Activated naive CD4-positive, alpha-beta T cell treated with anti-CD3 and anti-CD28 coated beads, Interleukin-2, amount 10 ng/mL, durations not matched to agents 7 days and 5 days (primary cell): ENCODE measurements around the gene ACAP3.
A peak's percentile ranks its signal among the peaks of the same experiment; 100 is the strongest.

Source experiments
- CTCF ChIA-PET: fragments of 350-600 bp; sonication (Branson Sonifier 250); formaldehyde crosslinking; loops from one replicate; lab custom pipeline; 2021; ENCODE audit warnings: antibody characterized with exemption; lab: Charles Lee
- DNase-seq: peaks from one replicate; pipeline ENCODE4 v3.0.0-alpha.2; 2020
- H3K27ac Mint-ChIP-seq: one replicate; pipeline ENCODE4 v1.8.0; 2021; ENCODE audit warnings: mild to moderate bottlenecking, moderate library complexity, mixed read lengths
- H3K27me3 Mint-ChIP-seq: one replicate; pipeline ENCODE4 v1.8.0; 2021; ENCODE audit warnings: mild to moderate bottlenecking, mixed read lengths
- H3K36me3 Mint-ChIP-seq: one replicate; pipeline ENCODE4 v1.8.0; 2021; ENCODE audit warnings: mixed read lengths
- H3K4me1 Mint-ChIP-seq: one replicate; pipeline ENCODE4 v1.8.0; 2021; ENCODE audit warnings: mixed read lengths
- H3K4me3 Mint-ChIP-seq: one replicate; pipeline ENCODE4 v1.8.0; 2021; ENCODE audit warnings: mild to moderate bottlenecking, moderate library complexity, mixed read lengths
- H3K9me3 Mint-ChIP-seq: one replicate; pipeline ENCODE4 v1.8.0; 2021; ENCODE audit warnings: mixed read lengths

ACAP3 gene

GRCh38 chr1:1299686-1300351 lies 7.9 kb downstream of the ACAP3 start:
- Mint-ChIP-seq H3K27ac (no peak overlapping the region), H3K36me3 (peaks cover 2% of the 10 kb centered on the region), H3K4me3 (no peak overlapping the region), H3K4me1 (peaks cover 4% of the 10 kb centered on the region), H3K27me3 (no peaks in the 10 kb centered on the region), H3K9me3 (no peaks in the 10 kb centered on the region)
- DNase-seq = peak; percentile 44
- CTCF ChIA-PET = interaction anchor here (0.9 to 1.5 kb wide), 3 partner anchors 9 to 608 kb away, joined by 3 to 6 read pairs (median 4); no protein-coding TSS in a partner anchor

- CTCF ChIA-PET = interaction anchor here (1.4 to 1.5 kb wide), 2 partner anchors 8 to 177 kb away, joined by 4 to 6 read pairs; no protein-coding TSS in a partner anchor
- Mint-ChIP-seq H3K4me3 (no peak overlapping the region), H3K36me3 (peaks cover 2% of the 10 kb centered on the region), H3K9me3 (no peaks in the 10 kb centered on the region), H3K4me1 (no peaks in the 10 kb centered on the region), H3K27ac (no peak overlapping the region), H3K27me3 (no peaks in the 10 kb centered on the region)
- peak; percentile 44 for DNase-seq
Measured at GRCh38 chr1:1298861-1299685, 8.7 kb downstream of the ACAP3 start.

GRCh38 chr1:1297802-1298424 lies 9.8 kb downstream of the ACAP3 start:
- CTCF ChIA-PET = no interaction called here
- no peak overlapping the region for H3K27ac Mint-ChIP-seq
- H3K4me3 Mint-ChIP-seq = no peak overlapping the region
- no peaks in the 10 kb centered on the region for H3K9me3 Mint-ChIP-seq
- H3K36me3 Mint-ChIP-seq = peaks cover 2% of the 10 kb centered on the region
- H3K27me3 Mint-ChIP-seq = no peaks in the 10 kb centered on the region
- H3K4me1 Mint-ChIP-seq = no peaks in the 10 kb centered on the region
- no peak for DNase-seq

- Mint-ChIP-seq H3K4me1 (no peaks in the 10 kb centered on the region), H3K9me3 (no peaks in the 10 kb centered on the region), H3K27me3 (no peaks in the 10 kb centered on the region), H3K4me3 (no peak overlapping the region), H3K27ac (no peak overlapping the region), H3K36me3 (peaks cover 3% of the 10 kb centered on the region)
- CTCF ChIA-PET = interaction anchor here (0.9 to 1.1 kb wide), 2 partner anchors 9 to 174 kb away, joined by 3 to 4 read pairs; no protein-coding TSS in a partner anchor
- no peak for DNase-seq
Measured at GRCh38 chr1:1296070-1297061, 11.4 kb downstream of the ACAP3 start.

GRCh38 chr1:1295154-1295923 lies 12.4 kb downstream of the ACAP3 start:
- Mint-ChIP-seq H3K27ac (no peak overlapping the region), H3K36me3 (peaks cover 3% of the 10 kb centered on the region), H3K4me3 (no peak overlapping the region), H3K9me3 (no peaks in the 10 kb centered on the region), H3K4me1 (no peaks in the 10 kb centered on the region), H3K27me3 (no peaks in the 10 kb centered on the region)
- CTCF ChIA-PET = interaction anchor here (0.9 to 1.1 kb wide), 2 partner anchors 10 to 173 kb away, joined by 3 to 4 read pairs; no protein-coding TSS in a partner anchor
- DNase-seq = no peak

- Mint-ChIP-seq H3K36me3 (peaks cover 5% of the 10 kb centered on the region), H3K27me3 (no peaks in the 10 kb centered on the region), H3K9me3 (peaks cover 2% of the 10 kb centered on the region), H3K27ac (no peak overlapping the region), H3K4me1 (no peaks in the 10 kb centered on the region), H3K4me3 (no peak overlapping the region)
- CTCF ChIA-PET = interaction anchor here (1.0 kb wide), 1 partner anchor 172 kb away, joined by 3 read pairs; no protein-coding TSS in a partner anchor
- no peak for DNase-seq
Measured at GRCh38 chr1:1294250-1294890, 13.4 kb downstream of the ACAP3 start.

- no peaks in the 10 kb centered on the region for H3K27me3 Mint-ChIP-seq
- no peaks in the 10 kb centered on the region for H3K4me1 Mint-ChIP-seq
- no peak overlapping the region for H3K4me3 Mint-ChIP-seq
- no peak for DNase-seq
- H3K36me3 Mint-ChIP-seq = peaks cover 5% of the 10 kb centered on the region
- peaks cover 2% of the 10 kb centered on the region for H3K9me3 Mint-ChIP-seq
- CTCF ChIA-PET = interaction anchor here (1.0 to 1.7 kb wide), 2 partner anchors 8 to 171 kb away, joined by 3 to 5 read pairs; no protein-coding TSS in a partner anchor
- no peak overlapping the region for H3K27ac Mint-ChIP-seq
Measured at GRCh38 chr1:1293263-1294249, 14.2 kb downstream of the ACAP3 start.

- peaks cover 2% of the 10 kb centered on the region for H3K9me3 Mint-ChIP-seq
- H3K27me3 Mint-ChIP-seq = no peaks in the 10 kb centered on the region
- CTCF ChIA-PET = interaction anchor here (1.7 kb wide), 1 partner anchor 8 kb away, joined by 5 read pairs; no protein-coding TSS in a partner anchor
- no peak for DNase-seq
- H3K4me3 Mint-ChIP-seq = no peak overlapping the region
- H3K36me3 Mint-ChIP-seq = peaks cover 3% of the 10 kb centered on the region
- no peak overlapping the region for H3K27ac Mint-ChIP-seq
- no peaks in the 10 kb centered on the region for H3K4me1 Mint-ChIP-seq
Measured at GRCh38 chr1:1292851-1293250, 14.9 kb downstream of the ACAP3 start.

GRCh38 chr1:1292442-1292779 lies 15.3 kb downstream of the ACAP3 start:
- H3K4me1 Mint-ChIP-seq = no peaks in the 10 kb centered on the region
- peaks cover 2% of the 10 kb centered on the region for H3K9me3 Mint-ChIP-seq
- peaks cover 3% of the 10 kb centered on the region for H3K36me3 Mint-ChIP-seq
- H3K4me3 Mint-ChIP-seq = no peak overlapping the region
- no peaks in the 10 kb centered on the region for H3K27me3 Mint-ChIP-seq
- DNase-seq = no peak
- CTCF ChIA-PET = interaction anchor here (0.6 to 2.8 kb wide), 8 partner anchors 9 to 309 kb away, joined by 3 to 49 read pairs (median 4); no protein-coding TSS in a partner anchor
- H3K27ac Mint-ChIP-seq = no peak overlapping the region

GRCh38 chr1:1291548-1292441 lies 15.9 kb downstream of the ACAP3 start:
- CTCF ChIA-PET = interaction anchor here (0.6 to 2.8 kb wide), 10 partner anchors 8 to 309 kb away, joined by 3 to 49 read pairs (median 4); no protein-coding TSS in a partner anchor
- Mint-ChIP-seq H3K27me3 (no peaks in the 10 kb centered on the region), H3K4me3 (no peak overlapping the region), H3K9me3 (peaks cover 2% of the 10 kb centered on the region), H3K27ac (no peak overlapping the region), H3K4me1 (no peaks in the 10 kb centered on the region), H3K36me3 (peaks cover 3% of the 10 kb centered on the region)
- peak; percentile 79 for DNase-seq
